Tongue (tissue), 2 donors: ENCODE data around the gene FAM107A. TPM values are rescaled to one million over a fixed set of nuclear protein-coding genes. Genes with fewer than 3 reads are reported as not detected.
"Not testable (repeated sequence)": the region's sequence is repeated elsewhere in the genome, so short reads cannot be mapped to it uniquely, and the experiment has no call there.

ENCODE experiments used
- DNase-seq: peaks from one replicate; pipeline ENCODE4 v3.0.0-alpha.2; 2015
- total RNA-seq: library from RNA; depleted of rRNA; stranded (reverse); fragments of >200 nt; gene quantifications from one replicate; pipeline ENCODE4 v1.2.3, GENCODE V29; 2014

Gene FAM107A
- total RNA-seq, 1 donor from 2014 or later = 1.7 TPM

GRCh38 chr3:58536501-58537411, 40.4 kb downstream of the FAM107A start, which contains the start of gene ACOX2:
Gene ACOX2 (minus strand): TSS chr3:58537190. CDS start chr3:58535106, 2,084 bp downstream.
- DNase-seq = peak; percentile 83

- no peak for DNase-seq
These were observed 41.4 kb downstream of the FAM107A start for GRCh38 chr3:58535531-58536500.

GRCh38 chr3:58534592-58535494, 42.3 kb downstream of the FAM107A start:
- DNase-seq = no peak

- peak; percentile 84 for DNase-seq
These were observed 44.4 kb downstream of the FAM107A start for GRCh38 chr3:58532794-58533220.

- DNase-seq = no peak
These were observed 45.2 kb downstream of the FAM107A start for GRCh38 chr3:58531956-58532355.

GRCh38 chr3:58531555-58531954, 45.6 kb downstream of the FAM107A start:
- no peak for DNase-seq

- no peak for DNase-seq
These were observed 46.8 kb downstream of the FAM107A start for GRCh38 chr3:58530354-58530865.

- DNase-seq = no peak
These were observed 47.5 kb downstream of the FAM107A start for GRCh38 chr3:58529516-58530353.

GRCh38 chr3:58528629-58529028, 48.6 kb downstream of the FAM107A start:
- DNase-seq = peak; percentile 59

- DNase-seq = not testable (repeated sequence)
These were observed 49.8 kb downstream of the FAM107A start for GRCh38 chr3:58527440-58527839.

GRCh38 chr3:58526515-58526957, 50.7 kb downstream of the FAM107A start:
- no peak for DNase-seq

- no peak for DNase-seq
These were observed 52.8 kb downstream of the FAM107A start for GRCh38 chr3:58524326-58524888.

- no peak for DNase-seq
These were observed 54.3 kb downstream of the FAM107A start for GRCh38 chr3:58522759-58523425.

- DNase-seq = no peak
These were observed 55.1 kb downstream of the FAM107A start for GRCh38 chr3:58521917-58522631.

- no peak for DNase-seq
These were observed 55.9 kb downstream of the FAM107A start for GRCh38 chr3:58521336-58521670.

GRCh38 chr3:58520403-58521335, 56.5 kb downstream of the FAM107A start:
- no peak for DNase-seq

GRCh38 chr3:58519668-58520402, 57.4 kb downstream of the FAM107A start:
- no peak for DNase-seq
